ENCODE data around the gene KLK15. TPM values are rescaled to one million over a fixed set of nuclear protein-coding genes. Genes with fewer than 3 reads are reported as not detected.

The KLK15 gene
- total RNA-seq, 1 donor from 2014 or later: not detected

Other genes with a start within 250 kb of the KLK15 start
- gene SYT3, start 193.7 kb downstream of the KLK15 start, total RNA-seq: not detected in 2 replicates
- gene C19orf81, start 184.1 kb downstream of the KLK15 start, total RNA-seq: not detected in 2 replicates
- not detected in 2 replicates for gene SHANK1, start 113.8 kb downstream of the KLK15 start, total RNA-seq
- not detected in 2 replicates for gene CLEC11A, start 110.2 kb downstream of the KLK15 start, total RNA-seq
- not detected in 2 replicates for gene GPR32, start 63.1 kb downstream of the KLK15 start, total RNA-seq
- gene ACP4, start 43.2 kb downstream of the KLK15 start, total RNA-seq: not detected in 2 replicates
- gene KLK1, start 9.8 kb downstream of the KLK15 start, total RNA-seq: not detected in 2 replicates
- gene KLK3, start 21.3 kb upstream of the KLK15 start, total RNA-seq: not detected in 2 replicates
- not detected in 2 replicates for gene KLK2, start 39.9 kb upstream of the KLK15 start, total RNA-seq
- gene KLK4, start 77.8 kb upstream of the KLK15 start, total RNA-seq: not detected in 2 replicates
- gene KLK5, start 119.5 kb upstream of the KLK15 start, total RNA-seq: not detected in 2 replicates
- 2.7 and 3.5 TPM in 2 replicates for gene KLK6, start 136.0 kb upstream of the KLK15 start, total RNA-seq
- not detected in 2 replicates for gene KLK7, start 150.3 kb upstream of the KLK15 start, total RNA-seq
- not detected in 2 replicates for gene KLK8, start 168.0 kb upstream of the KLK15 start, total RNA-seq
- gene KLK10, start 186.1 kb upstream of the KLK15 start, total RNA-seq: 0.19 and 0.30 TPM in 2 replicates
- gene KLK11, start 193.0 kb upstream of the KLK15 start, total RNA-seq: not detected in 2 replicates
- not detected in 2 replicates for gene KLK12, start 201.4 kb upstream of the KLK15 start, total RNA-seq
- gene KLK13, start 231.5 kb upstream of the KLK15 start, total RNA-seq: 0.32 TPM in 1 of 2 replicates, not detected in the other
- gene KLK14, start 249.3 kb upstream of the KLK15 start, total RNA-seq: 0.23 and 0.31 TPM in 2 replicates

All from astrocyte (in vitro differentiated cells and primary cell).